Pancreas (tissue), 10 donors: Measurements from ENCODE around the gene RARG. TPM values are rescaled to one million over a fixed set of nuclear protein-coding genes. Genes with fewer than 3 reads are reported as not detected.
"Not testable (repeated sequence)": the region's sequence is repeated elsewhere in the genome, so short reads cannot be mapped to it uniquely, and the experiment has no call there.

Experiments
- ATAC-seq, 4 donors: fragments of 200-7000 bp; cut with Tn5 transposase; one replicate each; pipeline versions ENCODE4 v1.8.0 to v1.9.1; 2020; ENCODE audit warnings: mild to moderate bottlenecking in 4 of 4, moderate library complexity in 4 of 4
- DNase-seq, 6 donors: peaks; one replicate each; pipeline ENCODE4 v3.0.0-alpha.2; 2020
- FAIRE-seq: peaks from 2 replicates; lab custom pipeline; 2012; peaks lifted over from hg19 to GRCh38; lab: Jason Lieb, UNC
- H3K27ac ChIP-seq, 4 donors: fragments of 200-600 bp; sonication (generic); 1 replicate in 3 of 4; 2 replicates in 1 of 4; pipeline versions ENCODE4 v1.5.0 to v1.8.0; 2020
- H3K27me3 ChIP-seq, 4 donors: fragments of 200-600 bp; one replicate each; pipeline ENCODE4 v1.8.0; 2021
- H3K36me3 ChIP-seq, 3 donors: fragments of 200-600 bp; sonication (generic) in 1 of 3; one replicate each; pipeline versions ENCODE4 v1.5.0 to v1.8.0; 2020 to 2021
- H3K4me1 ChIP-seq, 3 donors: fragments of 200-600 bp; one replicate each; pipeline ENCODE4 v1.8.0; 2021
- H3K4me3 ChIP-seq, 4 donors: fragments of 200-600 bp; sonication (generic) in 2 of 4; one replicate each; pipeline versions ENCODE4 v1.5.0 to v1.8.0; 2020 to 2021
- H3K9me3 ChIP-seq, 4 donors: fragments of 200-600 bp; one replicate each; pipeline ENCODE4 v1.8.0; 2021
- WGBS, 2 donors: extraction: QIAGEN DNeasy Blood & Tissue Kit; methylation state at CpG; one replicate each; pipeline ENCODE4 v1.1.7; 2013; 5-methylcytosine and 5-hydroxymethylcytosine counted together
- intact Hi-C, 3 donors: fragments of 100-400 bp; cut with DNase I; formaldehyde crosslinking; loops; one replicate each; pipeline versions ENCODE4 v1.11.1 to v1.14.2; 2022
- polyA plus RNA-seq, 2 donors: library from polyadenylated mRNA; stranded (reverse); fragments of 200-250 nt; gene quantifications; one replicate each; pipeline ENCODE4 v1.2.3, GENCODE V29; 2013
- total RNA-seq, 6 donors: library from RNA; stranded (reverse); fragmentation: NEBNext Ultra II Directional in 4 of 6; extraction: Animal tissue kit (Norgen Biotek cat#: 25700) in 4 of 6; gene quantifications; one replicate each; pipeline versions ENCODE4 v1.2.1 to v1.2.4, GENCODE V29; 2021 to 2023
- TF ChIP-seq, protein P1 (sequence below), 4 donors: fragments of 200-600 bp; sonication (generic) in 3 of 4; IDR thresholded peaks; one replicate each; pipeline versions ENCODE4 v1.5.0 to v1.8.0; 2021; ENCODE audit warnings: antibody characterized with exemption in 4 of 4
- donor health status: healthy with polysubstance abuse.
- donor health status: DM: no; HTN: no; CAD: no; lungs with moderate emphysema.
- donor health status: DM: no; HTN: no; CAD: no.
- donor health status: control.
- donor health status: control.
- donor health status: Bipolar disorder and iron deficiency.
- donor health status: DM: yes; HTN: yes; CAD: no.
- donor health status: DM: no; HTN: no; CAD: no.
- donor health status: DM: no; HTN: no; CAD: no.
- donor health status: DM: yes; HTN: yes; CAD: no.

The RARG gene
- total and polyA plus RNA-seq, 8 donors, result 4.4 to 18.7 (median 8.7) TPM

DNA sequence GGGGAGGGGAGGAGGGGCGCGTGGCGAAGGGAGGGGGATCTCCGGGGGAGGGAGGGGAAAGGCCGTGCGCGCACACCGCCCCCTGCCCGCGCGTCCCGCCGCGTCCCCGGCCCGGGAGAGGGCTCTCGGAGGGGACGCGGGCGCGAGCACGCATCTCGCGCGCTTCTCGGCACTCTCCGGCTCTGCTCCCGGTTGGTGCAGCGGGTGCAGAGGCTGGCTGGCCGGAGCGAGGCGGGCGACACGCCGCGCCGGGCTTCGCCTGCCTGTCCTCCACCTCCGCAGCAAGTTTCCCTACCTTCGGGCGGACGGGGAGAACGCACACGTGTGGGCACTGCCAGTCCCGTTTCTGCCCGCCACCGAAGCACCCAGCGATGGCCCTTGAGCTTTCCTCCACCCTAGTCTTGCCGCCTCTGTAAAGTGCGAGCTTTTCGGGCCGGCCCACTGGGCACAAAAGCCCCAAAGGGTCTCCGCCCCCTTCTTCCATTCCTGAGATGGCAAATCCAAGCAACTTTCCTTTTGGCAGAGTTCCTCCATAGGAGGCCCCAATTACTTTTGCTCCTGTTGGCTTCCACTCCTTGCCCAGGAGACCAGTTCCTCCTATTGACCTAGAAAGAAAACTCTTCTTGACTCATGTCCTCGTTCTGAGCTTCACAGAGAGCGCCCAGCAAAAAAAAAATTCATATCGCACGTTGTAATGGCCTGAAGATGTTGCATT is 50.9 kb downstream of the RARG start:
- DNase-seq (peak in 5 of 6 donors; percentile 78 to 89 (median 82)), ATAC-seq (peak; percentile 79 to 85 (median 82)), FAIRE-seq (no peak)
- intact Hi-C loops, result no loop called here
- peaks cover 0 to 20% (median 8%) of the 10 kb centered on the region in 3 donors for H3K36me3 ChIP-seq
- TF ChIP-seq, protein P1, sequence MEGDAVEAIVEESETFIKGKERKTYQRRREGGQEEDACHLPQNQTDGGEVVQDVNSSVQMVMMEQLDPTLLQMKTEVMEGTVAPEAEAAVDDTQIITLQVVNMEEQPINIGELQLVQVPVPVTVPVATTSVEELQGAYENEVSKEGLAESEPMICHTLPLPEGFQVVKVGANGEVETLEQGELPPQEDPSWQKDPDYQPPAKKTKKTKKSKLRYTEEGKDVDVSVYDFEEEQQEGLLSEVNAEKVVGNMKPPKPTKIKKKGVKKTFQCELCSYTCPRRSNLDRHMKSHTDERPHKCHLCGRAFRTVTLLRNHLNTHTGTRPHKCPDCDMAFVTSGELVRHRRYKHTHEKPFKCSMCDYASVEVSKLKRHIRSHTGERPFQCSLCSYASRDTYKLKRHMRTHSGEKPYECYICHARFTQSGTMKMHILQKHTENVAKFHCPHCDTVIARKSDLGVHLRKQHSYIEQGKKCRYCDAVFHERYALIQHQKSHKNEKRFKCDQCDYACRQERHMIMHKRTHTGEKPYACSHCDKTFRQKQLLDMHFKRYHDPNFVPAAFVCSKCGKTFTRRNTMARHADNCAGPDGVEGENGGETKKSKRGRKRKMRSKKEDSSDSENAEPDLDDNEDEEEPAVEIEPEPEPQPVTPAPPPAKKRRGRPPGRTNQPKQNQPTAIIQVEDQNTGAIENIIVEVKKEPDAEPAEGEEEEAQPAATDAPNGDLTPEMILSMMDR (IDR thresholded peaks at IDR 0.05), result no peak
- peak overlapping the region; percentile 73 to 94 (median 89) for H3K27ac ChIP-seq
- 1% methylated on average over 35 to 56 of the region's 57 CpGs for WGBS, 2 donors
- no peaks in the 10 kb centered on the region for H3K9me3 ChIP-seq
- H3K4me1 ChIP-seq, result peaks cover 14 to 24% (median 23%) of the 10 kb centered on the region in 3 donors
- no peaks in the 10 kb centered on the region for H3K27me3 ChIP-seq
- H3K4me3 ChIP-seq, result peak overlapping the region; percentile 61 to 75 (median 68)

DNA sequence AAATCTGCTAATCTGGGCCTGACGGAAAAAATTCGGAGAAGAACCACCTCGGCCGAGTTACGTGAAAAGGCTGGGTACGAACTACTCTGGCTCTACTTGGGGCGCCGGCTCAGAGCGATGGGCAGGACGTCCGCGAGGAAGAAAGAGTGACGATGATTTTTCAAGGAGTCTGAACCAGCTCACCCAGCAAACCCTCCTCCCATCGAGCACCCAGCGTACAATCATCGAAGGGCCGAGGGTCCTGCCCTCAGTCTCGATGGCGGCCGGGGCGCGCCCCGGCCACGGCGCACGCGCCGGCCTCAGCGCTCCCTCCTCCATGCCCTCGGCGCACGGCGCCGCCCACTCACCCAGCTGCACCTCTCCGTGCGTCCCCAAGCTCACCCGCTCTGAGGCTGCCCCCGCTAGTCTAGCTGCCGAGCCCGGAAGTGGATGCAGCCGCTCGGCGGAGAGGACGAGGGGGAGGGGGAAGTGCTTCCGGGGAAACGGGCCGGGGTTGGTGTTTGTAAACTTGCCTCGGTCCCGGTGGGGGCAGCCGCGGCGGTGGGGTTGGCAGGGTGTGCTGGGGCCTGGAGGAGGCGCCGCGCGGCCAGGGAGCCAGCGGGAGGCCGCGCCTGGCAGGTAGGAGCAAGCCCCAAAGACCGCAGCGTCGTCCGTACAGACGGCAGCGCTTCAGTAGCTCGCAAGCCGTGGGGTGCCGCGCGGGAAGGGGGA is 51.6 kb downstream of the RARG start, which contains the start of the genes CSAD and ZNF740:
TSS of gene CSAD (minus strand) at position 706 of the 711 bp plus-strand sequence. CDS start 7,455 bp downstream, outside the sequence.
TSS of gene ZNF740 (plus strand) at position 503 of the 711 bp plus-strand sequence. CDS start 1,262 bp downstream, outside the sequence.
- Histone ChIP-seq H3K36me3 (peaks cover 0 to 13% (median under 1%) of the 10 kb centered on the region in 3 donors), H3K4me1 (peaks cover 14 to 28% (median 23%) of the 10 kb centered on the region in 3 donors), H3K27me3 (no peaks in the 10 kb centered on the region), H3K4me3 (peak within 1 kb of the TSS; percentile 61 to 75 (median 68)), H3K9me3 (no peaks in the 10 kb centered on the region), H3K27ac (peak within 1 kb of the TSS; percentile 73 to 94 (median 89))
- TF ChIP-seq, protein P1 (IDR thresholded peaks at IDR 0.05), result no peak
- peak; percentile 96 to 99 (median 97) for ATAC-seq
- DNase-seq, result peak; percentile 96 to 99 (median 97)
- 0 to 2% methylated on average over 63 to 70 of the region's 70 CpGs for WGBS, 2 donors
- FAIRE-seq, result no peak
- intact Hi-C loops, result no loop called here

DNA sequence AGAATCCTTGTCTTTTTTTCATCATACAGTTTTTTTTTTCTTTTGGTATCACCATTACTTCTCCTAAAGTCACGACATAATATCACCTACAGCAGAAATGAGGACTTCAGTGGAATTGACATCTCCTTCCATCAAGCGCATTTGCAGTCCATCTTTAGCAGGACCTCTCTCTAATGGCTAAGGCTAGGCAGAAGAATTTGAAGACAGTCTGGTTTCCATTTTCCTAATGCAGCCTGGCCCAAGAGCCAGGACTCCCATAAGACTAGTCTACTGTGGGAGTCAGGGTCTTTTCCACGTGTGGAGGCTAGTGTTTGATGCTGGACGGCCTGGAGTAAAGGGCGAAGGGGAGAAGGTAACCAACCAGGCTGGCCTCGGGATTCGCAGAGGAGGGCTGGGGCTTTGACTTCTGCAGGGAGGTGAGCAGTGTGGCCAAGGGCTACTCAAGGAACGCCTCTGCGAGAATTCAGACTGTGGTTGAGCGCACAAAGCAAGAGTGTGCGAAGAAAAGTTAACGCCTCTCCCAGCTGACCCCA is 52.3 kb downstream of the RARG start:
- peak; percentile 12 to 34 (median 23) for ATAC-seq
- Histone ChIP-seq H3K36me3 (peaks cover 0 to 7% (median 0%) of the 10 kb centered on the region in 3 donors), H3K4me3 (peak overlapping the region; percentile 61 to 75 (median 68)), H3K27me3 (no peaks in the 10 kb centered on the region), H3K4me1 (peaks cover 14 to 31% (median 29%) of the 10 kb centered on the region in 3 donors), H3K27ac (peak overlapping the region; percentile 73 to 94 (median 89)), H3K9me3 (no peaks in the 10 kb centered on the region)
- intact Hi-C loops, result no loop called here
- FAIRE-seq, result no peak
- TF ChIP-seq, protein P1 (IDR thresholded peaks at IDR 0.05), result no peak
- WGBS, 2 donors, result 17% methylated on average over 12 of the region's 12 CpGs
- DNase-seq, result no peak

DNA sequence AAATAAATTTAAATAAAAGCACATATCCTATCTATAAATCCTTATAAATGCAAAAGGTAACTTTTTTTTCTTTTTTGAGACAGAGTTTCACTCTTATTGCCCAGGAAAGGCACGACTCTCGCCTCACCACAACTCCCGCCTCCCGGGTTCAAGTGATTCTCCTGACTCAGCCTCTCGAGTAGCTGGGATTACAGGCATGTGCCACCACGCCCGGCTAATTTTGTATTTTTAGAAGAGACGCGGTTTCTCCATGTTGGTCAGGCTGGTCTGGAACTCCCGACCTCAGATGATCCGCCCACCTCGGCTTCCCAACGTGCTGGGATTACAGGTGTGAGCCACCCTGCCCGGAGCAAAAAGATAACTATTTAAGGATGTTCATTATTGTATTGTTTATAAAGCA is 53.2 kb downstream of the RARG start:
- ATAC-seq, H3K36me3 ChIP-seq, intact Hi-C loops, H3K9me3 ChIP-seq, H3K4me3 ChIP-seq, H3K27me3 ChIP-seq, DNase-seq, FAIRE-seq, H3K27ac ChIP-seq: not testable (repeated sequence)
- 93 to 98% methylated on average over 14 of the region's 14 CpGs for WGBS, 2 donors
- peaks cover 14 to 31% (median 29%) of the 10 kb centered on the region in 3 donors for H3K4me1 ChIP-seq

DNA sequence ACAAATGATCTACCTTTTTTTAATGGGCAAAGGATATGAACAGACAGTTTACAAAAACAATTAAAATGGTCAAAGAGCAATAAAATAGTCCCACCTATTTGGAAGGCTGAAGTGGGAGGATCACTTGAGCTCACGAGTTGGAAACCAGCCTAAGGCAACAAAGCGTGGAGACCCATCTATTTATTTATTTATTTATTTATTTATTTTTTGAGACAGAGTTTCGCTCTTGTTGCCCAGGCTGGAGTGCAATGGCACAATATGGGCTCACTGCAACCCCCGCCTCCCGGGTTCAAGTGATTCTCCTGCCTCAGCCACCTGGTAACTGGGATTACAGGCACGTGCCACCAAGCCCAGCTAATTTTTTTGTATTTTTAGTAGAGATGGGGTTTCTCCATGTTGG is 54.6 kb downstream of the RARG start:
- H3K27me3 ChIP-seq, H3K27ac ChIP-seq, H3K36me3 ChIP-seq, intact Hi-C loops, ATAC-seq, H3K4me3 ChIP-seq, FAIRE-seq, H3K9me3 ChIP-seq: not testable (repeated sequence)
- H3K4me1 ChIP-seq, result peaks cover 7 to 18% (median 17%) of the 10 kb centered on the region in 3 donors
- peak in 1 of 6 donors; percentile 12 for DNase-seq
- 92 to 93% methylated on average over 6 of the region's 6 CpGs for WGBS, 2 donors
